Caco-2 (cell line): ENCODE results near the gene PITX3. TPM values are rescaled to one million over a fixed set of nuclear protein-coding genes. Genes with fewer than 3 reads are reported as not detected.

ENCODE experiments used
- BruUV-seq: library from RNA; stranded (reverse); fragments of 400-500 nt; replicated peaks from 2 replicates; lab custom pipeline; 2021; lab: Mats Ljungman, UMichigan
- CTCF ChIA-PET: fragments of 300-600 bp; sonication (Branson Sonifier 250); formaldehyde crosslinking; loops from one replicate; lab custom pipeline; 2022; ENCODE audit warnings: antibody characterized with exemption; lab: Charles Lee
- POLR2A ChIA-PET: fragments of 300-600 bp; sonication (Branson Sonifier 250); formaldehyde crosslinking; loops from one replicate; lab custom pipeline; 2022; ENCODE audit warnings: antibody characterized with exemption; lab: Charles Lee
- DNase-seq, 2 experiments: peaks; one replicate each; pipeline versions ENCODE4 v3.0.0 to v3.0.0-alpha.2; 2020 to 2022
- H3K27me3 ChIP-seq: replicated peaks from 2 replicates; pipeline ENCODE4 v1.6.0; 2011; ENCODE audit warnings: low read length; ENCODE audit not compliant: control insufficient read depth, insufficient read depth
- H3K36me3 ChIP-seq: 2 replicates; pipeline ENCODE4 v1.5.1; 2011; ENCODE audit warnings: low read length; ENCODE audit not compliant: control insufficient read depth, insufficient read depth
- H3K4me1 ChIP-seq: fragments of 250-450 bp; sonication (Bioruptor Pico); 2 replicates; pipeline ENCODE4 v1.5.1; 2020; ENCODE audit warnings: mild to moderate bottlenecking
- H3K4me3 ChIP-seq: 2 replicates; pipeline ENCODE4 v1.5.1; 2011; ENCODE audit warnings: low read depth, mild to moderate bottlenecking, control low read depth, low read length
- H3K9me3 ChIP-seq: fragments of 250-450 bp; sonication (Bioruptor Pico); 2 replicates; pipeline ENCODE4 v1.5.1; 2020; ENCODE audit warnings: mild to moderate bottlenecking, moderate library complexity
- H3K27ac Mint-ChIP-seq: one replicate; pipeline ENCODE4 v1.8.0; 2022; ENCODE audit warnings: mixed read lengths; ENCODE audit not compliant: unreplicated experiment
- H3K27me3 Mint-ChIP-seq: one replicate; pipeline ENCODE4 v1.8.0; 2022; ENCODE audit warnings: mixed read lengths; ENCODE audit not compliant: insufficient read depth, unreplicated experiment
- H3K36me3 Mint-ChIP-seq: one replicate; pipeline ENCODE4 v1.8.0; 2022; ENCODE audit warnings: mild to moderate bottlenecking, mixed read lengths; ENCODE audit not compliant: insufficient read depth, unreplicated experiment
- H3K4me1 Mint-ChIP-seq: one replicate; pipeline ENCODE4 v1.8.0; 2022; ENCODE audit warnings: low read depth, mixed read lengths; ENCODE audit not compliant: unreplicated experiment
- H3K4me3 Mint-ChIP-seq: one replicate; pipeline ENCODE4 v1.8.0; 2022; ENCODE audit warnings: mild to moderate bottlenecking, moderate library complexity, mixed read lengths; ENCODE audit not compliant: unreplicated experiment
- H3K9me3 Mint-ChIP-seq: one replicate; pipeline ENCODE4 v1.8.0; 2022; ENCODE audit warnings: mixed read lengths; ENCODE audit not compliant: unreplicated experiment
- intact Hi-C: fragments of 100-400 bp; cut with micrococcal nuclease; formaldehyde crosslinking; loops from one replicate; pipeline ENCODE4 v1.10.0; 2022; ENCODE audit not compliant: unreplicated experiment
- total RNA-seq: library from RNA; stranded (reverse); gene quantifications from 2 replicates; pipeline ENCODE4 v1.2.3, GENCODE V29; 2022
- TF ChIP-seq, protein P1 (sequence below), 2 experiments: fragments of 200-600 bp in 1 of 2; IDR thresholded peaks; 1 replicate in 1 of 2; 2 replicates in 1 of 2; pipeline versions ENCODE4 v1.5.1 to v1.8.0; 2011 to 2022; ENCODE audit warnings: antibody characterized with exemption in 1 of 2, control low read depth in 1 of 2, inconsistent platforms in 1 of 2, low read depth in 1 of 2, low read length in 1 of 2, mild to moderate bottlenecking in 1 of 2, moderate library complexity in 1 of 2; ENCODE audit not compliant: insufficient read depth in 1 of 2, severe bottlenecking in 1 of 2, unreplicated experiment in 1 of 2

Gene PITX3
- total RNA-seq, 1 experiment from 2014 or later, result not detected

DNA sequence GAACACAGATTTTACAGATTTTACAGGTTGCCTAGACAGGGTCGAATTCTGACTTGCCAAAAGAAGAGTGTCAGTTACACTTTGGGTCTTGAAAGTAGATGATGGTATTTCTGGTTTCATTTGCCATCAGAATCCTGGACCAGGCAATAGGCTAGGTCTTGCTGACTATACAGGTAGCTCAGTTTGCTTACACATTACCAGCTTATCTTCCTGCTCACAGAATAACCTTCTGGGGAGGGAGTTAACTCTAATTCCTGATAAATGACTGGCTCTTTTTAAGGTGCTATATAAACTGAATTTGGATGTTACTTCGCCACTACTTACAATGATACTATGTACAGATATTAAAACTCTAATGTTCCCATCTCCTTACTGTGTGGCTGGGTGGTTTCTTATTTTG is 43.8 kb upstream of the PITX3 start:
- Mint-ChIP-seq H3K9me3 (no peaks in the 10 kb centered on the region), H3K27me3 (no peaks in the 10 kb centered on the region), H3K4me1 (peaks cover 15% of the 10 kb centered on the region), H3K4me3 (no peak overlapping the region), H3K27ac (no peak overlapping the region), H3K36me3 (peaks cover 10% of the 10 kb centered on the region)
- no peaks in the 10 kb centered on the region for H3K27me3 ChIP-seq
- intact Hi-C loops, result no loop called here
- H3K36me3 ChIP-seq, result 0 out of 2 replicates have a peak, but pooled peaks cover 2% of the 10 kb centered on the region
- ChIA-PET CTCF (interaction anchor here (1.0 to 1.3 kb wide), 3 partner anchors 36 to 62 kb away, joined by 3 read pairs; no protein-coding TSS in a partner anchor), POLR2A (no interaction called here)
- H3K9me3 ChIP-seq, result no peaks in the 10 kb centered on the region
- H3K4me3 ChIP-seq, result no peak overlapping the region
- no TSS peak for BruUV-seq
- no peaks in the 10 kb centered on the region for H3K4me1 ChIP-seq
- DNase-seq, result no peak
- TF ChIP-seq, protein P1, sequence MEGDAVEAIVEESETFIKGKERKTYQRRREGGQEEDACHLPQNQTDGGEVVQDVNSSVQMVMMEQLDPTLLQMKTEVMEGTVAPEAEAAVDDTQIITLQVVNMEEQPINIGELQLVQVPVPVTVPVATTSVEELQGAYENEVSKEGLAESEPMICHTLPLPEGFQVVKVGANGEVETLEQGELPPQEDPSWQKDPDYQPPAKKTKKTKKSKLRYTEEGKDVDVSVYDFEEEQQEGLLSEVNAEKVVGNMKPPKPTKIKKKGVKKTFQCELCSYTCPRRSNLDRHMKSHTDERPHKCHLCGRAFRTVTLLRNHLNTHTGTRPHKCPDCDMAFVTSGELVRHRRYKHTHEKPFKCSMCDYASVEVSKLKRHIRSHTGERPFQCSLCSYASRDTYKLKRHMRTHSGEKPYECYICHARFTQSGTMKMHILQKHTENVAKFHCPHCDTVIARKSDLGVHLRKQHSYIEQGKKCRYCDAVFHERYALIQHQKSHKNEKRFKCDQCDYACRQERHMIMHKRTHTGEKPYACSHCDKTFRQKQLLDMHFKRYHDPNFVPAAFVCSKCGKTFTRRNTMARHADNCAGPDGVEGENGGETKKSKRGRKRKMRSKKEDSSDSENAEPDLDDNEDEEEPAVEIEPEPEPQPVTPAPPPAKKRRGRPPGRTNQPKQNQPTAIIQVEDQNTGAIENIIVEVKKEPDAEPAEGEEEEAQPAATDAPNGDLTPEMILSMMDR (IDR thresholded peaks at IDR 0.05; ENCODE audit: insufficient read depth in 1 of 2, low read depth in 1 of 2, low read length in 1 of 2, severe bottlenecking in 1 of 2, unreplicated experiment in 1 of 2), result no peak

DNA sequence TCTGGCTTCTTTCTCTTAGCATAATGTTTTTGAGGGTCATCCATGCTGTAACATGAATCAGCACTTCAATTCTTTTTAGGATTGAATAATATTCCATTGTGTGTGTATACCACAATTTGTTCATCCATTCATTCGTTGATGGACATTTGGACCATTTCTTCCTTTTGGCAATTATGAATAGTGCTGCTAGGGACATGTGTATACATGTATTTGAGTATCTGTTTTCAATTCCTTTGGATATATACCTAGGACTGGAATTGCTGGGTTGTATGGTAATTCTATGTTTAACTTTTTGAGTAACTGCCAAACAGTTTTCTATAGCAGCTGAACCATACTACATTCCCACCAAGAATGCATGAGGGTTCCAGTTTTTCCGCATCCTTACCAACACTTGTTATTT is 43.2 kb upstream of the PITX3 start:
- H3K36me3 Mint-ChIP-seq, result peaks cover 10% of the 10 kb centered on the region

DNA sequence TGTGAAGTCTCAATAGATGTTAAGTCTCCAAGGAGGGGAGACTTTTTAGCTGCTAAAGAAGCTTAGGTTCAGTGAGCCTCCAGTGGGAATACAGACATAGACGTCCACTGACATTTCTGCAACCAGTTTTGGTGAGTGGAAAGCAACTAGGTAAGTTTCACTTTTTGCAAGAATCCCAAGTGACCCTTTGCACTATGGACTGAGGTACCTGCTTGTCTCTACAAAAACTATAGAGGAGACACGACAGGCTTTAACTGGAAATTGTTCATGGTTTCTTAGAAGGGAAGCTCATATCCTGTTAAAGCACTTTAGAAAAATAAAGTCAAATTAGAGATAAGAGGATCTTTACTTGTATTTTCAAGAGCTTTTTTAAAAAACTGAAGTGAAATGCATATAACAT is 42.6 kb upstream of the PITX3 start:
- peaks cover 15% of the 10 kb centered on the region for H3K4me1 Mint-ChIP-seq
- intact Hi-C loops, result no loop called here
- POLR2A ChIA-PET, result no interaction called here

More for the DNA sequence above, 43.2 kb upstream of the PITX3 start:
- no peak overlapping the region for H3K4me3 ChIP-seq
- peaks cover 15% of the 10 kb centered on the region for H3K4me1 Mint-ChIP-seq
- 0 out of 2 replicates have a peak, but pooled peaks cover 2% of the 10 kb centered on the region for H3K36me3 ChIP-seq
- H3K4me3 Mint-ChIP-seq, result no peak overlapping the region
- H3K9me3 ChIP-seq, result no peaks in the 10 kb centered on the region
- H3K27ac Mint-ChIP-seq, result no peak overlapping the region
- no TSS peak for BruUV-seq
- H3K4me1 ChIP-seq, result no peaks in the 10 kb centered on the region
- ChIA-PET POLR2A (no interaction called here), CTCF (interaction anchor here (0.5 to 1.3 kb wide), 3 partner anchors 35 to 186 kb away, joined by 3 read pairs; no protein-coding TSS in a partner anchor)
- H3K27me3 Mint-ChIP-seq, result no peaks in the 10 kb centered on the region
- H3K27me3 ChIP-seq, result no peaks in the 10 kb centered on the region
- DNase-seq, result no peak
- H3K9me3 Mint-ChIP-seq, result no peaks in the 10 kb centered on the region
- TF ChIP-seq, protein P1 (IDR thresholded peaks at IDR 0.05; ENCODE audit: insufficient read depth in 1 of 2, low read depth in 1 of 2, low read length in 1 of 2, severe bottlenecking in 1 of 2, unreplicated experiment in 1 of 2), result no peak
- intact Hi-C loops, result no loop called here

More for the DNA sequence above, 42.6 kb upstream of the PITX3 start:
- Mint-ChIP-seq H3K36me3 (peaks cover 10% of the 10 kb centered on the region), H3K9me3 (no peaks in the 10 kb centered on the region), H3K27me3 (no peaks in the 10 kb centered on the region), H3K4me3 (no peak overlapping the region), H3K27ac (no peak overlapping the region)
- Histone ChIP-seq H3K4me1 (no peaks in the 10 kb centered on the region), H3K27me3 (no peaks in the 10 kb centered on the region), H3K9me3 (no peaks in the 10 kb centered on the region), H3K4me3 (no peak overlapping the region), H3K36me3 (0 out of 2 replicates have a peak, but pooled peaks cover 2% of the 10 kb centered on the region)
- no peak for DNase-seq
- no TSS peak for BruUV-seq
- TF ChIP-seq, protein P1 (IDR thresholded peaks at IDR 0.05; ENCODE audit: insufficient read depth in 1 of 2, low read depth in 1 of 2, low read length in 1 of 2, severe bottlenecking in 1 of 2, unreplicated experiment in 1 of 2), result no peak
- CTCF ChIA-PET, result no interaction called here
